Myocyte (in vitro differentiated cells): Measurements from ENCODE around the gene AXL. TPM values are rescaled to one million over a fixed set of nuclear protein-coding genes. Genes with fewer than 3 reads are reported as not detected.
"Not testable (repeated sequence)": the region's sequence is repeated elsewhere in the genome, so short reads cannot be mapped to it uniquely, and the experiment has no call there.

ENCODE experiments used
- DNase-seq: peaks from one replicate; pipeline ENCODE4 v3.0.0-alpha.2; 2012; ENCODE audit warnings: low read depth
- total RNA-seq: library from RNA; depleted of rRNA; stranded (reverse); fragments of >200 nt; gene quantifications from 2 replicates; pipeline ENCODE4 v1.2.3, GENCODE V29; 2014

Gene AXL
- total RNA-seq, 1 donor from 2014 or later, result 27.0 TPM

DNA sequence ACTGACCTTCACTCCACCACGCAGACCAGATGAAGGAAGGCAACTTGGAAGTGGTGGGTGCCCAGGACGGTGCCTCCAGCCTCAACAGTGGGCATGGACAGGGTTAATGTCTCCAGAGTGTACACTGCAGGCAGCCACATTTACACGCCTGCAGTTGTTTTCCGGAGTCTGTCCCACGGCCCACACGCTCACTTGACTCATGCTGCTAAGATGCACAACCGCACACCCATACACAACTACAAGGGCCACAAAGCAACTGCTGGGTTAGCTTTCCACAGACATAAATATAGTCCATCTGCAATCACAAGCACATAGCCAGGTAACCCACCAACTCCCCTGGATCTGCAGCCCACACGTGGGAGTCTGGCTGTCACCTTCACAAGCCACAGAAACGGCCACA lies 12.6 kb upstream of the AXL start:
- DNase-seq, result no peak

DNA sequence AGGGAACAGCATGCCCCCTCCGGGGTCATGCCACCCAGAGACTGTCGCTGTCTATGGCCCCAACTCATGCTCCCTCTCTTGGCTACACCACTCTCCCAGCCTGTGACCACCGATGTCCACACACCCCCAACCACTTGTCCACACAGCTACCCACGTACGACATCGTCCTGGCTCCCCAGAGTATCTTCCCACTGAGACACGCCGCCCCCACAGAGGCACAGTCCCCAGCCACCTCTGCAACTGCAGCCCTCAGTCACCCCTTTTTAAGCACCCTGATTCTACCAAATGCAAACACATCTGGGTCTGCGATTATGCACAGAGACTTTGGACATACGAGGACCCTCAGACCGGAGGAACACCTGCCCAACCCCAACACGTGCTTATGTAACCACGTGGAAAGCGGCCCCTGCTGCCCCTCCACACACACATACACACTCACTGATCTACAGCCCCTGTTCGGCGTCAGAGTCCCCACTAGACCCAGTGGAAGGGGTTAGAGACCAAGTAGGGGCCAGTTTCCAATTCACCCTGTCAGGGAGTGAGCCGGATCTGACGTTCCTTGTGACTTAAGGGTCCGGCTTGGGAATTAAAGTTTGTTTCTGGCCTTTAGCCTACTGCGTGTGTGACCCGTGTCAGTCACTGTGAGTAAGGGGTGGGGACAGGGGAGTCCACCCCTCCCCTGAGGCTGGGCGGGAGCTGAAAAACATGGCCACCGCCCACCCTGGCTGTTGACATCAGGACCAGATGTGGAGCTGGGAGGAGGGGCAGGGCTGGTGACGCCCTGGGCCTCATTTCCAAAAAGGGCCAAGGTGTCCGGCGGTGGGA lies 11.9 kb upstream of the AXL start:
- DNase-seq, result no peak

DNA sequence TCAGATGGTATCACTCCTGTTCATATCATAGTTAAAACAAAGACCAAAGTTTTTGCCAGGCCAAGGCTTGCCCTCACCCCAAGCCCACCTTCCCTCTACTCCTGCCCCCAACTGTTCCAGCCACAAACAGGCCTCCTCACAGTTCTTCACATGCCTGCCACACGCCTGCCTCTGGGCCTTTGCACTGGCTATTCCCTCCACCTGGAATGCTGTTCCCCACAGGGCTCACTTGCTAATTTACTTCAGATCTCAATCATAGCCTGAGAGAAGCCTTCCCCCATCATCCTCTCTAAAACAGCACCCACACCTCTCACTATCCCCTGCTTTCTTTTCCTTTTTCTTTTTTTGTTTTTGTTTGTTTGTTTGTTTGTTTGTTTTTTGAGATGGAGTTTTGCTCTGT lies 4.9 kb upstream of the AXL start:
- no peak for DNase-seq

DNA sequence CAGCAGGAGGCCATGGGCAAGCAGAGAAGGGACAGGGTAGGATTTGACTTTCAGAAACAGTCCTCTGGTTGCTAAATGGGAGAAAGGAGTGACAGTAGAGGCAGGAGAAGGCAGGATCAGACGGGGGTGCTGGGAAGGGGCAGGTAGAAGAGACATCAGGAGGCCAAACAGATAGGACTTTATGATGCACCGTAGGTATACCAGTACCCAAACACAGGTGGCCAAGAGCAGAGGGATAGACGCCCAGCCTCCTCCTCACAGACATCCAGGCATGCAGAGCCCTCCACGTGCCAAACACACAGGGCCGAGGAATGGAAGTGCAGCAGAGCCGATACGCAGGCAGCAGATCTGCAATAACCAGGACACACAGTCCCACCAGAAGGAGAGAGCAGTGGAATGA lies 1.3 kb upstream of the AXL start:
- DNase-seq, result no peak

DNA sequence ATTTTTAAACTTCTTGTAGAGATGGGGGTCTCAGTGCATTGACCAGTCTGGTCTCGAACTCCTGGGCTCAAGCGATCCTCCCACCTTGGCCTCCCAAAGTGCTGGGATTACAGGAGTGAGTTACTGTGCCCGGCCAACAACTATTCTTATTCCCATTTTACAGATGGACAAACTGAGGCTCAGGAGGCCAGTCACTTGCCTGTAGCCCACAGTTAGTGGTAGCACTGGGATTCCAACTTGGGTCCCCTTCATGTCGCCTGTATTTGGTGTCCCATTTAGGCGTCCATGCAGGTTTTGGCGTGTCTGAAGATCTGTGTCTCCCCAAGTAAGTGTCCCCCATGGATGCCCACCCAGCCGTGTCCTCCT lies 791 bp upstream of the AXL start:
- no peak for DNase-seq

DNA sequence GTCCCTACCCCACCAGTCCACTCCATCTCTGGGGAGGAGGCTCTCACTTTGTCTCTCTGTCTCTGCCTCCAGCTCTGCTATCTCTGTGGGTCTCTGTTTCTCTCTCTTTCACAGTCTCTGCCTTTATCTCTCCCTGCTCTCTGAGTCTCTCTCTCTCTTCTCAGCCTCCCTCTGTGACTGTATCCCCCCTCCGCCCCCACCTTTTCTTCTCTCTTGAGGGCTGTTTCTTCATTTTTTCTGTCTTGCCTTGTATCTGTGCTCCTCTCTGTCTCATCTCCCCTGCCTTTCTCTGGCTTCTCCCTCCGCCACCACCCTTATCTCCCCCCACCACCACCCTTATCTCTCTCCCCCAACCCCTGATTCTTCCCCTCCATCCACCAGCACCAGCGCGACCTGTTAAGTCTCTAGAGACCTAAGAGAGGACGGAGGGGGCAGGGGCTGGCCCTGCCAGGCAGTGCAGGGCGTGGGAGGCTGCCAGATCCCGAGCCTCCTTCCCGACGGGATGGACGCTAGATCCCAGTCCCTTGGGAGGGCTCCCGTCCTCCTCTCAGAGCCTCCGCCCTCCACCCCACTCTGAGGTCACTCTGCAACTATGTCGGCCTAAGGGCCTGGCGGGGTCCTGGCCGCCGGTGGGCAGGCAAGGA lies 1.0 kb downstream of the AXL start:
- peak; percentile 58 for DNase-seq

DNA sequence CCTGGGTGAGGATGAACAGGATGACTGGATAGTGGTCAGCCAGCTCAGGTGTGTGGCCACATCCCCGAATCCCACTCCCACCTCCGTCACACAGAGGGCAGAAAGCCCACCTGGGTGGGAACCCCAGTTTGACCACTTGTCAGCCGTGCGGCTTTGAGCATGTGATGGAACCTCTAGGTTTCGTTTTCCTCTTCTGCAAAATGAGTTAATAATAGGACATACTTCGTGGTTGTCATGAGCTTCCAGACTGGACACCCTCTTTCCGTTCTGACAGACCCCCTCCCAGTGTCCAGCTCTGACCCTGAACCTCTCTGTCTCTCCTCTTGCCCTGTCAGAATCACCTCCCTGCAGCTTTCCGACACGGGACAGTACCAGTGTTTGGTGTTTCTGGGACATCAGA lies 1.8 kb downstream of the AXL start:
- DNase-seq, result no peak

DNA sequence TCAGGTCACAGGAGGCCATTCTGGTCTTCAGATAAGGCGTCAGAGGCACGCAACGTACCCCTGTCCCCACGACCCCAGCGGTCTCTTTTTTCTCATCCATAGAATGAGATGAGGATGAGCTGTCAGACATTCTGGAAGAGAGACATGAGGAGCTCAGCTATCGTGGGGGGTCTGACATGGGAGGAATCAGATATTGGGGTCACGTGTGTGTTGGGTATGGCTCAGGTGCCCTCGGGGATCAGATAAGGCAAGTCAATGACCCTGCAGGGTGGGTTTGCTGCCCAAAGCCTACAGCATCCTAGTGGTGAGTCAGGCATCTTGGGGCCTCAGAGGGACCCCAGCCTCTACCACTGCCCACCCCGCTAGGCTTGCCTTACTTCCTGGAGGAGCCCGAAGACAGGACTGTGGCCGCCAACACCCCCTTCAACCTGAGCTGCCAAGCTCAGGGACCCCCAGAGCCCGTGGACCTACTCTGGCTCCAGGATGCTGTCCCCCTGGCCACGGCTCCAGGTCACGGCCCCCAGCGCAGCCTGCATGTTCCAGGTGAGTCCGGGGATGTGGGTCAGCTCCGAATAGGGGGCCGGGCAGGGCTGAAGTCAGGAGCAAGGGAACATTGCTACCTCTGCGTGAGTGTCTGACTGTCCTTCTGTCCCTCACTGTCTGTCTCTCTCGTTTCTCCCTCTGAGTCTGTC lies 2.6 kb downstream of the AXL start:
- DNase-seq, result no peak

DNA sequence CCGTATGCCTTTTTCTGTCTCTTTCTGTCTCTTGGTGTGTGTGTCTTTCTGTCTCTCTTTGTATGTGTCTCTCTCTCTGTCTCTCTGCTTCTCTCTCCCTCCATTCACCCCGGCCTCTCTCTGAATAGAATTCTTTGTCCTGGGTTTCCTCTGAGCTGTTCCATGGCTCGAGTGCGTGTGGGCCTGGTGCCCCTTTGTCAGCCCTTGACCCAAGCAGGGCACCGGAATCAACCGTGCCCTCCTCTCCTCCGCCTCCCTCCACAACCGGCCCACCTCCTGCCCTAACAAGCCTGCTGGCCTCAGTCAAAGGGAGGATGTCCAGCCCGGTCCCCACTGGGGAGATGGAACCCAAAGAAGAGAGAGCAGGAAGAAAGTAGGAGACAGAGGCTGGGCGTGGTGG lies 3.2 kb downstream of the AXL start:
- no peak for DNase-seq

DNA sequence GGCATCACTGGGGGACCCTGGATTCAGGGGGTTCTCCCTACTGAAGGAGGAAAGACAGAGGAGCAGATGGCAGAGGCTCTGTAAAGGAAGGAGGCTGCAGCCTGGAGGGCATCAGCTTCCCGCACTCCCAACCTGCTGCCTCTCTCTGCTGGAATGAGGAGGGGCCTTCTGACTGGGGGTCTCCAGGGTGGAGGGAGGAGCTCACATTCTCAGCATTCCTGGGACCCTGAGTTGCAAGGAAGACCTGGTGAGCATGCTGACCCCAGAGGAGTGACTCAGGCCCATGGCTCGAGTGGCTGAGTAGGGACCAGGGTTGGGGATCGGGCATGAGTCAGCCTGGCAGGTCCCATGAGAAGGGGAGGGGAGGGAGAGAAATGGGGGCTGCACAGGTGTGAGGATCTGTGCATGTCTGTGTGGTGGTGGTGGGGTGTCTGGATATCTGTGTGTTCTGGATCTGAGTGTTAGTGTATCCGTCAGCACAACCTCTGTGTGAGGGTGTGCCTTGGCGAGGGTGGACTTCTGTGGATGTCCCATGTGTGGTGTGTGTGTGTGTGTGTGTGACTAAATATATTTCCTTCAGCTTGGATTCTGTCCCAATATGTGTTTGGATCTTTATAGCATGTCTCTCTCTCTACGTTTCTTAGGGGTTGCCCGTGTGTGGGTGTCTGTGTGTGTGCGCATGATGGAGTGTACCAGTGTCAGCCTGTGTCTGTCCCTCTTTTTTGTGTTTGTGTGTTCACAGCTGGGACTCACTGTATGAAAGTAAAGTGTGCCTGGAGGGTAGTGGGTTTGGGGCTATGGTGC lies 4.6 kb downstream of the AXL start:
- peak; percentile 81 for DNase-seq

DNA sequence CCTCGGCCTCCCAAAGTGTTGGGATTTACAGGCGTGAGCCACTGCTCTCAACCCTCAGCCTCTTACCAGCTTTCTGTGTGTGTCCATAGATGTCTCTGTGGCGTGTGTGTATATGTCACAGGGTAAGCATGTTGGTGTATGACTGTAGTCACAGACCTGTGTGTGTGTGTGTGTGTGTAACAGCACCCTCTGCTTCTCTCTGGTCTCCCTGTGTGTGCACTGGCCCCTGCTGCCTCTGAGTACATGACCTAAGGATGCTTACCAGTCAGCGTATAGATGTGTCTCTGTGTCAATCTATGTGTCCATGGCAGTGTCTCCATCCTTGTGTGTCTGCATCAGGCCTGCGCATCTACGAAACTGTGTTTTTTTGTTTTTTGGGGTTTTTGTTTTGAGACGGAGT lies 5.6 kb downstream of the AXL start:
- no peak for DNase-seq

DNA sequence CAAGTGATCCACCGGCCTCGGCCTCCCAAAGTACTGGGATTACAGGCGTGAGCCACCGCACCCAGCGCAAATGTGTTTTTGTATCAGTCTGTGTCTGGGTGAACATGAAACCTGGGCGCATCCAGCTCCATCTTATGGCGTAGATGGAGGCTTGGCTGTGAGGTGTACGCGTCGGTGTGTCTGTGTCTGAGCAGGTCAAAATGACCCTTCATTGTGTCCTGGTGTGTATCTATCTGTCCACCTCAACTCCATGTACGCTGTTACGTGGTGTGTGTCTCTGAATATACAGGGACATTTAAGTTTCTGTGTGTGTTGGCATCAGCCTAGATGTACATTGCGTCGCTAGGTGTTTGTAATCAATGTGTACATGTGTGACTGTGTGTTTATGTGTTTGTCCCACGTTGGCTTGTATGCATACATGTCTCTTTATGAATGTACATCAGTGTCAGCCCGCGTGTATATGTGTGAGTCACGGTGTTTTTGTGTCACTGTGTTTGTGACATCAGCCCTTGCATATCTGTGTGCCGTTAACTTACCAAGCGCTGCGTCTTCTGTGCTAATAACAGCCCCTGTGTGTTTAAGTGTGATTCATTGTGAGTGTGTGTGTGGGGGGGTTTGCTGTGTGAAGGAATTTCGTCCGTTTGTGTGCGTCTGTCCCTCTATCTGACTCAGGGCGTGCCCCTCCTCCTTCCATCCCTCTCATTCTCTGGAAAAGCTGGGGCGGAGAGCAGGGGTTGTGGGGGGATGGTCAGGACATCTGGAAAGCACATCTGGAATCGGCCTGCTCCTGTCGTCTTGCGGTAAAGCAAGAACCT lies 6.4 kb downstream of the AXL start:
- no peak for DNase-seq

DNA sequence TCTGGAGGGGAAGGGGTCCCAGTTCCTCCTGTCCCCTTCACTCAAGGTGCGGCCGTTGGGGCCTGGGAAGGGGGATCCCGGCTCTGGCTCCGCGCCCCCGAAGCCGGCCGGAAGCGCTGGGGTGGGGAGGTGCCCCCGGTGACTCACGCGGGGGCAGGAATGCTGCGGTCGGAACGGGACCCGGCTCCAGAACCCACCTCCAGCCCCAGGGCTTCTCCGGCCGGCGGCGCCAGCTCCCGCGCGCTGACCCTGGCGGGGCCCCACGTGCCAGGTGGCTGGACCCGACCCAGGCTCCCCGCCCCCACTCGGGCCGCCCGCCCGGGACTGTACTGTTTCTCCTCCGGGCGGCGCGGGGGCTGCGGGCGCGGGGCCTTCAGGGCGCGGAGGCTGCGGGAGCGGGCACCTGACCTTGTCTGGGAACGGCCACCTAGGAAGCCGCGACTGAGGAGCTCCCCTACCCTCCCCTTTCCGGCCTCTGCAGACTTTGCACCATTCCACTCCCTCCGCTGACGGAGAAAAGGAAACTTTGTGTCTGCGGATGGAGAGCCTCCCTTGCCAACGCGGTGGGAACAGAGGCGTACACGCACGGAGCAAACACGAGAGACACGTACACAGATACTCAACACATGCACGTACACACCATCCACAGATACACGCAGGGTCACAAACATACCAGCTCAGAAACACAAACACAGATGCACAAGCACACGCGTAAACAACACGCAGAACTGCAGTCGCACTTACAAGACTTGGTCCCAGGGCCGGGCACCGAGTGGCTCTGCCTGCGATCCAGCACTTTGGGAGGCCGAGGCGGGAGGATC lies 7.2 kb downstream of the AXL start:
- DNase-seq, result peak; percentile 86

DNA sequence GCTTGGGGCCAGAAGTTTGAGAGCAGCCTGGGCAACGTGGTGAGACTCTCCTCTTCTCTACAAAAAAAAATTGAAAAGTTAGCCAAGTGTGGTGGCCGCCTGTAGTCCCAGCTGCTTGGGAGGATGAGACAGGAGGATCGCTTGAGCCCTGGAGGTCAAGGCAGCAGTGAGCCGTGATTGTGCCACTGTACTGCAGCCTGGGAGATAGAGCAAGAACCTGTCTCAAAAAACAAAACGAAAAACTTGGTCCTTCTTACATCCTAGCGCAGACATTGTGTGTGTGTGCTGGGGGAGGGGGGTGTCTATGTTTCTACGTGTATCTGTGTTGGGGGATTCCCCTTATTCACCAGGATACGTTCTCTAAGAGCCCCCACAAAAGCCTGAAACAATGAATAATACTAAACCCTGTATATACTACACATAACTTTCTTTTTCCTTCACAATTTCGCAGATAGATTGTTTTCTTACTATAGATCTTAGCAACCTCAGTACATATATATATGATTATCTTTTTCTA lies 7.9 kb downstream of the AXL start:
- no peak for DNase-seq

DNA sequence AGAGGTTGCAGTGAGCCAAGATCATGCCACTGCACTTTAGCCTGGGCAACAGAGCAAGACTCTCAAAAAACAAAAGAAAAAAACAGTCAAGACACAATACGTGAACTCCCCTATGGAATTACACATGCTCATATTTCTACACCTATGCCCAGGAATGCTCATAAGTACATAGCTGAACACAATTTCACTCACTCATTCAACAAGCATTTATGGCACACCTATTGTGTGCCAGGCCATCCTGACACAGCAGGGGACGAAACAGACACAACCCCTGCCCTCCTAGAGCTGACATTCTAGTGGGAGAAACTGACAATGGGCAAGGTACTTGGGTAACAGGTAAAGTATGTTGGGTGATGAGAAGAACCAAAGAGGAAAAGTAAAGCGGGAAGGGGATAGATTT lies 9.5 kb downstream of the AXL start:
- DNase-seq, result no peak

DNA sequence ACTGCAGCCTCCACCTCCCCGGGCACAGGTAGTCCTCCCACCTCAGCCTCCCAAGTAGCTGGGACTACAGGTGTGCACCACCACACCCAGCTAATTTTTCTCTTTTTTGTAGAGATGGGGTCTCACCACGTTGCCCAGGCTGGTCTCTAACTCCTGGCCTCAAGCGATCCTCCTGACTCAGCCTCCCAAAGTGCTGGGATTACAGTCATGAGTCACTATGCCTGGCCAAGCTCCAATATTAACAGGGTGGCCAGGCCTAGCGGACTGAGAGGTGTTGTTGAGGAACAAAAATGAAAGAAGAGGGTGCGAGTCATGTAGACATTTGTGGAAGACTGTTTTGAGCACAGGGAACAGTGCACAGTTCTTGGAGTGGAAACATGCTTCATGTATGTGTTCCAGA lies 10.3 kb downstream of the AXL start:
- DNase-seq, result not testable (repeated sequence)

DNA sequence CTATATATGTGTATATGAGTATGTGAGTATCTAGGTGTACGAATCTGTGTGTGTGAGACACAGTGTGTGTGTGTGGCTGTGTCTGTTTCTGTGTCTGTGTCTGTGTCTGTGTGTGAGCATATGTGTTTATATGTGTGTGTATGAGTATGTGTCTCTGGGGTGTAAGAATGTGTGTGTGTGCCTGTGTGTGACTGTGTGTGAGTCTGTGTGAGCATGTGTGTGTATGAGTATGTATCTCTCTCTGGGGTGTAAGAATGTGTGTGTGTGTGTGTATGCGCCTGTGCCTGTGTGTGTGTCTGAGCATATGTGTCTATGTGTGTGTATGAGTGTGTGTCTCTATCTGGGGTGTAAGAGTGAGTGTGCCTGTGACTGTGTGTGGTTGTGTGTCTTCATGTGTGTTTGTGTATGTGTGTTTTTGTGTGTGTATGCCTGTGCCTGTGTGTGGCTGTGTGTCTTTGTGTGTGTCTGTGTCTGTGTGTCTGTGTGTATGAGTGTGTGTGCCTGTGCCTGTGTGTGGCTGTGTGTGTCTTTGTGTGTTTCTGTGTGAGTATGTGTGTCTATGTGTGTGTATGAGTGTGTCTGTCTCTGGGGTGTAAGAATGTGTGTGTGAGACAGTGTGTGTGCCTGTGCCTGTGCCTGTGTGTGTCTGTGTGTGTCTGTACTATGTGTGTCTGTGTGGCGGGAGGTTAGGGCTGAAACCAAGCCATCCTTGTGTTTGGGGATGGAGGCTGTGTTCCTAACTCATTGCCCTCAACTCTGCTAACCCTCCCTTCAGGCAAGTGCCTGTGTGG lies 11.2 kb downstream of the AXL start:
- DNase-seq, result no peak

DNA sequence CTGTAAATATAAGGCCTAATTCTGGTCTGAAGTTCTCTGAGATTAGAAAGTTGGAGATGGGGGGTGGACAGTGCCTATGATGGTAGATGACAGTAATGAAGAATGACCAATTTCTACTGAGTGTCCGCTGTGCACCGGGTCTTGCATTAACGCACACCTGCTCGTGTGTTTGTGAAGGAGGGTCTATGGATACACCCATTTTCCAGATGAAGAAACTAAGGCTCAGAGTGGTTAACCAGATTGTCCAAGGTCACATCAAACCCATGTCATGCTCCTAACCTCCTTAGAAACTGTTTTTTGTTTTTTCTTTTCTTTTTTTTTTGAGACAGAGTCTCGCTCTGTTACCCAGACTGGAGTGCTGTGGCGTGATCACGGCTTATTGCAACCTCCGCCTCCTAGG lies 13.7 kb downstream of the AXL start:
- DNase-seq, result no peak

DNA sequence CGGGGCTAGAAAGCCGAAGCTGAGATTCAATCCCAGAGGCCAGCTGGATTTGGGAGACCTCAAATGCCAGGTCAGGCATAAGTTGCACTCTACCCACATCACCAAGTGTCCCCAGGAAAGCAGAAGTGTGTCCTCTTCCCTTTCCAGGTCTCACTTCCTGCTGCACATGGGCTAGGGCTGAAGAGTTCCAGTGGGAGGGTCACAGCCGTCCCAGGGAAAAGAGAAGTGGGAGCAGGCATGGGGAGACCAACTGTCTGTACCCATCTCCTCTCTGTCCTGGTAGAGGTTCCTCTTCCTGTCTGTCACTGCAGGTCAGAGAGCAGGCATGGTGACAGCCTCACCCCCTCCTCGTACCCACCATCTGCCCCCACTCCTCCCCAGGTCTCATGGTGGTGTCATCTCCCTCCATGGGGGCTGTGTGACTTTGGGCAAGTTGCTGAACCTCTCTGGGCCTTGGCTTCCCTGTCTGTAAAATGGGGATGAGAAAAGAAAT lies 14.8 kb downstream of the AXL start:
- DNase-seq, result no peak
